Measurements from ENCODE around the gene USP34.
"Not testable (repeated sequence)": the region's sequence is repeated elsewhere in the genome, so short reads cannot be mapped to it uniquely, and the experiment has no call there.

Gene USP34

DNA sequence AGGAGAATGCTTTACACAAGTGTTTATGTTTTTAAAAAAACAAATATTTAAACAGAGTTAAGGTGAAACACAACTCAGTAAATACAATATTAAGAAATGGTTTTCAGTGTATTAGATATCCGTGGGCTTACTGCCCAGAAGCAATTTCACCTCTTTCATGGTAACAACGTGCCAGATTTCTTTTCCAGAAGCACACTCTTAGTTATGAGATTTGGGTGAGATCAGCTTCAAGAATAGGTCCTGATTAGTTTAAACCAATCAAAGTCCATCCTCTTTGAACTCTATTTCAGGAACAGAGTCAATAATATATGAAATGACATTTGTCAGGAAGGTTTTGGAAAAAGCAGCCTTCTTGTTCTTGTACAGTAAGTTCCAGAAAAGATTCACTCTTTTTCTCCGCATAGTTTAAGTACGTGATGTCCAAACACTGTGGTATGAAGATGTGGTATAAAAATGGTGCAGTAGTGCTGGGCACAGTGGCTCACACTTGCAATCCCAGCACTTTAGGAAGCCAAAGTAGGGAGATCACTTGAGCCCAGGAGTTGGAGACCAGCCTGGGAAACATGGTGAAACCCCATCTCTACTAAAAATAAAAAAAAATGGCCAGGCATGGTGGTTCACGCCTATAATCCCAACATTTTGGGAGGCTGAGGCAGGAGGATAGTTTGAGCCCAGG is 14.7 kb downstream of the USP34 start:
- DNase-seq (ENCODE audit: low read depth), result no peak
- TF ChIP-seq, protein P1, sequence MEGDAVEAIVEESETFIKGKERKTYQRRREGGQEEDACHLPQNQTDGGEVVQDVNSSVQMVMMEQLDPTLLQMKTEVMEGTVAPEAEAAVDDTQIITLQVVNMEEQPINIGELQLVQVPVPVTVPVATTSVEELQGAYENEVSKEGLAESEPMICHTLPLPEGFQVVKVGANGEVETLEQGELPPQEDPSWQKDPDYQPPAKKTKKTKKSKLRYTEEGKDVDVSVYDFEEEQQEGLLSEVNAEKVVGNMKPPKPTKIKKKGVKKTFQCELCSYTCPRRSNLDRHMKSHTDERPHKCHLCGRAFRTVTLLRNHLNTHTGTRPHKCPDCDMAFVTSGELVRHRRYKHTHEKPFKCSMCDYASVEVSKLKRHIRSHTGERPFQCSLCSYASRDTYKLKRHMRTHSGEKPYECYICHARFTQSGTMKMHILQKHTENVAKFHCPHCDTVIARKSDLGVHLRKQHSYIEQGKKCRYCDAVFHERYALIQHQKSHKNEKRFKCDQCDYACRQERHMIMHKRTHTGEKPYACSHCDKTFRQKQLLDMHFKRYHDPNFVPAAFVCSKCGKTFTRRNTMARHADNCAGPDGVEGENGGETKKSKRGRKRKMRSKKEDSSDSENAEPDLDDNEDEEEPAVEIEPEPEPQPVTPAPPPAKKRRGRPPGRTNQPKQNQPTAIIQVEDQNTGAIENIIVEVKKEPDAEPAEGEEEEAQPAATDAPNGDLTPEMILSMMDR (conservative IDR thresholded peaks at IDR 0.05; ENCODE audit: low read length), result no peak
- H3K4me3 ChIP-seq (ENCODE audit: low read length), result no peak overlapping the region

DNA sequence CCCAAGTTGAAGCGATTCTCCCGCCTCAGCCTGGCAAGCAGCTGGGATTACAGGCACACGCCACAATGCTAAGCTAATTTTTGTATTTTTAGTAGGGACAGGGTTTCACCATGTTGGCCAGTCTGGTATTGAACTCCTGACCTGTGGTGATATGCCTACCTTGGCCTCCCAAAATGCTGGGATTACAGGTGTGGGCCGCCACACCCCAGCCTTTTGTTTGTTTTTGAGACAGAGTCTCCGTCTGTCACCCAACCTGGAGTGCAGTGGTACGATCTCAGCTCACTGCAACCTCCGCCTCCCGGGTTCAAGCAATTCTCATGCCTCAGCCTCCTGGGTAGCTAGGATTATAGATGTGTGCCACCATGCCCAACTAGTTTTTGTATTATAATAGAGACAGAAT is 15.9 kb downstream of the USP34 start:
- DNase-seq (ENCODE audit: low read depth); H3K4me3 ChIP-seq (ENCODE audit: low read length): not testable (repeated sequence)

DNA sequence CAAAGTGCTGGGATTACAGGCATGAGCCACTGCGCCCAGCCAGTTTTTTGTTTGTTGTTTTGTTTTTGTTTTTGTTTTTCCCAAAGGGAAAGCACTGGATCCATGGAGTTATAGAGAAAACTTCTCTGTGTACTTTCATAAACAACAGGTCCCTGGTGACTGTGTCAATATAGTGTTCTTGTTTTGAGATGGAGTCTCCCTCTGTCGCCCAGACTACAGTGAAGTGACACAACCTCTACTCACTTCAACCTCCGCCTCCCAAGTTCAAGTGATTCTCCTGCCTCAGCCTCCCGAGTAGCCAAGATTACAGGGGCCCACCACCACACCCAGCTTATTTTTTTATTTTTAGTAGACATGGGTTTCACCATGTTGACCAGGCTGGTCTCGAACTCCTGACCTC is 16.5 kb downstream of the USP34 start:
- H3K4me3 ChIP-seq (ENCODE audit: low read length), result no peak overlapping the region
- no peak for DNase-seq (ENCODE audit: low read depth)
- TF ChIP-seq, protein P1 (conservative IDR thresholded peaks at IDR 0.05; ENCODE audit: low read length), result no peak

DNA sequence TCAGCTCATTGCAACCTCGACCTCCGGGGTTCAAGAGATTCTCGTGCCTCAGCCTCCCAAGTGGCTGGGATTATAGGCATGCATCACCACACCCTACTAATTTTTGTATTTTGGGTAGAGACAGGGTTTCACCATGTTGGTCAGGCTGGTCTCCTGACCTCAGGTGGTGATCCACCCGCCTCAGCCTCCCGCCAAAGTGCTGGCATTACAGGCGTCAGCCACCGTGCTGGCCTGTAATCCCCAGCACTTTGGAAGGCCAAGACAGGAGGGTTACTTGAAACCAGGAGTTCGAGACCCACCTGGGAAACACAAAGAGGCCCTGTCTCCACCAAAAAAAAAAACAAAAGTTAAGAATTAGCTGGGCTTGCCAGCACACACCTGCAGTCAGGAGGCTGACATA is 18.5 kb downstream of the USP34 start:
- TF ChIP-seq, protein P1 (conservative IDR thresholded peaks at IDR 0.05; ENCODE audit: low read length), result no peak
- no peak overlapping the region for H3K4me3 ChIP-seq (ENCODE audit: low read length)
- DNase-seq (ENCODE audit: low read depth), result no peak

DNA sequence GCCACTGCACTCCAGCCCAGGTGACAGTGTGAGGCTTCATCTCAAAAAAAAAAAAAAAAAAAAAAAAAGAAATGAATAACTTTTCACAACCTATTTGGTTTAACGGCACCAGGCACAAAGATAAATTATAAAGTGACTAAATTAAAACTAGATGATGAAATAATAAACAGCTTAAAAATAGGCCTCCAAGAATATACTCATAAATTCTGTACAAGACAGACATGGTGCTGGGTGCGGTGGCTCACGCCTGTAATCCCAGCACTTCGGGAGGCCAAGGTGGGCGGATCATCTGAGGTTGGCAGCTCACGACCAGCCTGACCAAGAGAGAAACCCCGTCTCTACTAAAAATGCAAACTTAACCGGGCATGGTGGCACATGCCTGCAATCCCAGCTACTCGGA is 19.7 kb downstream of the USP34 start:
- no peak for DNase-seq (ENCODE audit: low read depth)
- TF ChIP-seq, protein P1 (conservative IDR thresholded peaks at IDR 0.05; ENCODE audit: low read length), result no peak
- H3K4me3 ChIP-seq (ENCODE audit: low read length), result no peak overlapping the region

DNA sequence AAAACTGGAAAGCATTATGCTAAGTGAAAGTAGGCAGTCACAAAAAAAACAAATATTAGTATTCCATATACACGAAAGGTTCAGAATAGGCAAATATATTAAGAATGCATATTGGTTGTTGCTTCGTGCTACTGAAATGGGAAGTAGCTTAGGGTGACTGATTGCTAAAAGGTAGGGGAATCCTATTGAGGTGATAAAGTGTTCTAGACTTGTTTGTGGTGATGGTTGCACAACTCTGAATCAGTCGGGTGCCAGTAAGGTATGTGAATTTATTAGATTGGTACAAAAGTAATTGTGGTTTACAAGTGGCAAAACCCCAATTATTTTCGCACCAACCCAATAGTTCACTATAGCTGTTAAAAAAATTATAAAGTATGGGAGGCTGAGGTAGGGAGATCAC is 20.7 kb downstream of the USP34 start:
- TF ChIP-seq, protein P1 (conservative IDR thresholded peaks at IDR 0.05; ENCODE audit: low read length), result no peak

DNA sequence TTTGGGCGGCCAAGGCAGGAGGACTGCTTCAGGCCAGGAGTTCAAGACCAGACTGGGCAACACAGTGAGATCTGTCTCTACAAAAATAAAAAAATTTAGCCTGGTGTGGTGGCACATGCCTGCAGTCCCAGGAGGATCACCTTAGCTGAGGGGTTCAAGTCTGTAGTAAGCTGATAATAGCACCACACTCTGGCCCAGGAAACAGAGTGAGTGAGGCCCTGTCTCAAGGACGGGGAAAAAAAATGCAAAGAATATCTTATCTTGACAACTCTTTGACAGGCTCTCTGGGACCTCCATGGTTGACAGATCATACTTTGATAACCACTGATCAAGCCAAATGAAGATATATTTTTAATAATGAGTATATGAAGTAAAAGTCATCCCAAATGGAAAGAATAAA is 22.7 kb downstream of the USP34 start:
- DNase-seq (ENCODE audit: low read depth), result no peak
- H3K4me3 ChIP-seq (ENCODE audit: low read length), result no peak overlapping the region
- TF ChIP-seq, protein P1 (conservative IDR thresholded peaks at IDR 0.05; ENCODE audit: low read length), result no peak

More for the DNA sequence above, 20.7 kb downstream of the USP34 start:
- DNase-seq (ENCODE audit: low read depth), result no peak
- H3K4me3 ChIP-seq (ENCODE audit: low read length), result no peak overlapping the region

DNA sequence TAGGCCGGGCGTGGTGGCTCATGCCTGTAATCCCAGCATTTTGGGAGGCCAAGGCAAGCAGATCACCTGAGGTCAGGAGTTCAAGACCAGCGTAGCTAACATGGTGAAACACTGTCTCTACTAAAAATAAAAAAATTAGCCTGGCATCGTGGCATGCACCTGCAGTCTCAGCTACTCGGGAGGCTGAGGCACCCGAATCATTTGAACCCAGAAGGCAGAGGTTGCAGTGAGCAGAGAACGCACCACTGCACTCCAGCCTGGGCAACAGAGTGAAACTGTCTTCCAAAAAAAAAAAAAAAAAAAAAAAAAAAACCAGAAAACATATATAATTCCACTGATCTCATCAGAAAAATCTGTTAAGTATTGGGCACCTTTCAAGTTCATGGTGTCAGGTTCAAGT is 23.9 kb downstream of the USP34 start:
- DNase-seq (ENCODE audit: low read depth); H3K4me3 ChIP-seq (ENCODE audit: low read length): not testable (repeated sequence)
